Measurements from ENCODE around the gene NUP133. TPM values are rescaled to one million over a fixed set of nuclear protein-coding genes. Genes with fewer than 3 reads are reported as not detected.

NUP133 gene
- total and polyA plus RNA-seq, 2 of the 4 experiments (the other 2 are of a cell fraction): 13.4 to 30.5 TPM

DNA sequence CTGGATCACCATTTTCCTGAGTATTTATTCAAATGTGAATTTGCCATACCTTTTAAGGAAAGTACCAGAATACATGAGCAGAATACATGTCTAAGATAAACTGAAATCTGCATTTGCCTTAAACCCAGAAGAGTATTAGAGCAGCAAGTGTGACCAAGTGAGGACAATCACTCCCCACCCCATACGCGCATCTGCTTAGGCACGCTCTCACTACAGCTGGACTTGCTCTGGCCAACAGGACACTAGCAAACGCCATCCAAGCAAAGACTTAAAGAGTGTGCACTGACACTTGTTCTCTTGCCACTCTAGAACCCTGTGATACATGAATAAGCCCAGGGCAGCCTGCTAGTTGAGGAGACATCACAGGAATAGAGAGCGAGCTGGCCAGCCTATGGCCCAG, 25.6 kb downstream of the NUP133 start:
- H2BK20ac ChIP-seq (ENCODE audit: low read depth, low read length): no peak overlapping the region; the same call in 1 of the 2 replicates
- H3K27me3 ChIP-seq (ENCODE audit: control insufficient read depth, insufficient read depth, low read length): no peaks in the 10 kb centered on the region
- no peak overlapping the region for H3K9ac ChIP-seq (ENCODE audit: low read depth, low read length)
- CTCF ChIA-PET: interaction anchor here (0.6 to 1.6 kb wide), 7 partner anchors 9 to 227 kb away, joined by 3 to 11 read pairs (median 3); no protein-coding TSS in a partner anchor
- no peaks in the 10 kb centered on the region for H3K9me3 ChIP-seq (ENCODE audit: control insufficient read depth, insufficient read depth, low read length)
- H2AK5ac ChIP-seq (ENCODE audit: low read depth, low read length): no peak overlapping the region
- no peak for DNase-seq
- H4K91ac ChIP-seq (ENCODE audit: insufficient read depth, low read depth, low read length): no peak overlapping the region
- no peak overlapping the region for H3K4me3 ChIP-seq (ENCODE audit: insufficient read depth, low read depth, low read length)
- no TSS peak for BruUV-seq (replicated peaks)
- TF ChIP-seq RFX5 (IDR thresholded peaks at IDR 0.05; ENCODE audit: low read depth, low read length) (no peak), RCOR1 (IDR thresholded peaks at IDR 0.05; ENCODE audit: insufficient replicate concordance, low read length) (no peak), MAZ (IDR thresholded peaks at IDR 0.05; ENCODE audit: borderline replicate concordance, low read depth, low read length) (no peak), NFE2L2 (IDR thresholded peaks at IDR 0.05; ENCODE audit: low read depth, low read length) (no peak), POLR2A (IDR thresholded peaks at IDR 0.05; ENCODE audit: low read depth, low read length) (no peak), MXI1 (IDR thresholded peaks at IDR 0.05; ENCODE audit: borderline replicate concordance, low read depth, low read length) (no peak), CHD1 (IDR thresholded peaks at IDR 0.05; ENCODE audit: low read depth, low read length) (no peak), CEBPB (IDR thresholded peaks at IDR 0.05; ENCODE audit: low read depth, low read length) (no peak), ELK1 (IDR thresholded peaks at IDR 0.05; ENCODE audit: borderline replicate concordance, low read depth, low read length) (no peak), RAD21 (IDR thresholded peaks at IDR 0.05; ENCODE audit: low read length) (no peak), MAFK (IDR thresholded peaks at IDR 0.05; ENCODE audit: low read depth, low read length) (no peak), USF2 (IDR thresholded peaks at IDR 0.05; ENCODE audit: low read depth, low read length) (no peak), FOS (IDR thresholded peaks at IDR 0.05; ENCODE audit: low read depth, low read length) (no peak), SMC3 (IDR thresholded peaks at IDR 0.05; ENCODE audit: low read depth, low read length) (no peak), BHLHE40 (IDR thresholded peaks at IDR 0.05; ENCODE audit: low read depth, low read length) (no peak)
- TF ChIP-seq, protein P1, sequence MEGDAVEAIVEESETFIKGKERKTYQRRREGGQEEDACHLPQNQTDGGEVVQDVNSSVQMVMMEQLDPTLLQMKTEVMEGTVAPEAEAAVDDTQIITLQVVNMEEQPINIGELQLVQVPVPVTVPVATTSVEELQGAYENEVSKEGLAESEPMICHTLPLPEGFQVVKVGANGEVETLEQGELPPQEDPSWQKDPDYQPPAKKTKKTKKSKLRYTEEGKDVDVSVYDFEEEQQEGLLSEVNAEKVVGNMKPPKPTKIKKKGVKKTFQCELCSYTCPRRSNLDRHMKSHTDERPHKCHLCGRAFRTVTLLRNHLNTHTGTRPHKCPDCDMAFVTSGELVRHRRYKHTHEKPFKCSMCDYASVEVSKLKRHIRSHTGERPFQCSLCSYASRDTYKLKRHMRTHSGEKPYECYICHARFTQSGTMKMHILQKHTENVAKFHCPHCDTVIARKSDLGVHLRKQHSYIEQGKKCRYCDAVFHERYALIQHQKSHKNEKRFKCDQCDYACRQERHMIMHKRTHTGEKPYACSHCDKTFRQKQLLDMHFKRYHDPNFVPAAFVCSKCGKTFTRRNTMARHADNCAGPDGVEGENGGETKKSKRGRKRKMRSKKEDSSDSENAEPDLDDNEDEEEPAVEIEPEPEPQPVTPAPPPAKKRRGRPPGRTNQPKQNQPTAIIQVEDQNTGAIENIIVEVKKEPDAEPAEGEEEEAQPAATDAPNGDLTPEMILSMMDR (conservative IDR thresholded peaks at IDR 0.05; ENCODE audit: low read depth, low read length): no peak
- dilution Hi-C loops (cut with HindIII; ENCODE audit: low sequenced_read_pairs, unreplicated experiment): loop anchor here (25.0 kb wide), 1 partner anchor 220 kb away; the partner anchor contains the start of gene RAB4A
- H2BK120ac ChIP-seq (ENCODE audit: low read depth, low read length): no peak overlapping the region
- no peaks in the 10 kb centered on the region; the same call in 1 of the 2 replicates for H4K20me1 ChIP-seq (ENCODE audit: insufficient read depth, low read length)
- H3K14ac ChIP-seq (replicated peaks; ENCODE audit: low read depth, low read length): no peak overlapping the region
- no peak overlapping the region for H2AK9ac ChIP-seq (replicated peaks; ENCODE audit: low read depth, low read length, poor library complexity)
- peaks cover 27% of the 10 kb centered on the region for H3K36me3 ChIP-seq (ENCODE audit: control insufficient read depth, insufficient read depth, low read length)
- no peak overlapping the region for H2AFZ ChIP-seq (replicated peaks; ENCODE audit: low read length, poor library complexity)
- no peak overlapping the region for H4K5ac ChIP-seq (ENCODE audit: low read depth, low read length)
- no peak overlapping the region for H3K4ac ChIP-seq (ENCODE audit: low read depth, low read length)
- ATAC-seq (ENCODE audit: low read depth): no peak; the same call in 1 of the 2 replicates
- peaks cover 12 to 15% of the 10 kb centered on the region in 2 experiments; a peak in 3 of 4 replicates for H3K79me1 ChIP-seq (ENCODE audit: low read depth in 1 of 2, low read length in 2 of 2)
- H4K8ac ChIP-seq (ENCODE audit: low read depth in 2 of 2, low read length in 2 of 2): no peak overlapping the region
- H3K4me2 ChIP-seq (ENCODE audit: low read depth, low read length): no peak overlapping the region
- no peak overlapping the region for H2BK15ac ChIP-seq (ENCODE audit: low read depth, low read length)
- no peak overlapping the region for H2BK5ac ChIP-seq (ENCODE audit: low read depth, low read length, poor library complexity, severe bottlenecking)
- WGBS, 2 experiments (ENCODE audit: extremely low coverage in 2 of 2, insufficient read length in 1 of 2): 98% methylated on average over 5 of the region's 5 CpGs; no CpG with 5 or more reads in 1 of the 2 experiments
- POLR2A ChIA-PET (ENCODE audit: unreplicated experiment): no interaction called here
- intact Hi-C loops (cut with micrococcal nuclease): no loop called here
- in situ Hi-C loops (cut with MboI; ENCODE audit: low sequenced_read_pairs): loop anchor here (5.0 kb wide), 1 partner anchor 225 kb away; no protein-coding TSS in a partner anchor
- H3K27ac ChIP-seq (ENCODE audit: insufficient read depth, low read length): no peak overlapping the region
- no peak overlapping the region for H3K18ac ChIP-seq (ENCODE audit: low read depth, low read length)
- no peaks in the 10 kb centered on the region for H3K9me1 ChIP-seq (ENCODE audit: insufficient read depth, low read length)
- H3K4me1 ChIP-seq (ENCODE audit: control insufficient read depth, insufficient read depth, low read length): no peaks in the 10 kb centered on the region
- no peak overlapping the region for H3K23ac ChIP-seq (ENCODE audit: low read depth, low read length)
- no peak overlapping the region for H3K56ac ChIP-seq (ENCODE audit: extremely low read depth, insufficient read depth, low read length)
